Measurements from ENCODE around the gene SPTA1. TPM values are rescaled to one million over a fixed set of nuclear protein-coding genes. Genes with fewer than 3 reads are reported as not detected.

Gene SPTA1
- total and polyA plus RNA-seq, 4 donors, result 0.08 to 542 (median 0.08) TPM; not detected in 1

Other genes starting within 250 kb of the SPTA1 start
- not detected for gene OR10K1, start 224.9 kb downstream of the SPTA1 start, total RNA-seq
- not detected for gene OR10K1, start 224.9 kb downstream of the SPTA1 start, polyA plus RNA-seq
- gene OR10R2, start 214.5 kb downstream of the SPTA1 start, total RNA-seq, result not detected
- gene OR10R2, start 214.5 kb downstream of the SPTA1 start, polyA plus RNA-seq, result not detected
- gene OR6Y1, start 132.3 kb downstream of the SPTA1 start, total RNA-seq, result not detected
- gene OR6Y1, start 132.3 kb downstream of the SPTA1 start, polyA plus RNA-seq, result not detected
- gene OR6P1, start 116.1 kb downstream of the SPTA1 start, total RNA-seq, result not detected
- gene OR6P1, start 116.1 kb downstream of the SPTA1 start, polyA plus RNA-seq, result not detected
- gene OR10X1, start 106.8 kb downstream of the SPTA1 start, total RNA-seq, result not detected
- not detected for gene OR10X1, start 106.8 kb downstream of the SPTA1 start, polyA plus RNA-seq
- gene OR10Z1, start 81.4 kb downstream of the SPTA1 start, total RNA-seq, result not detected
- gene OR10Z1, start 81.4 kb downstream of the SPTA1 start, polyA plus RNA-seq, result not detected
- not detected for gene OR6K2, start 13.9 kb upstream of the SPTA1 start, total RNA-seq
- gene OR6K2, start 13.9 kb upstream of the SPTA1 start, polyA plus RNA-seq, result not detected
- gene OR6K3, start 34.0 kb upstream of the SPTA1 start, total RNA-seq, result under 1 TPM in 1 of 2 donors, not detected in 1; 0.19 TPM
- gene OR6K3, start 34.0 kb upstream of the SPTA1 start, polyA plus RNA-seq, result not detected
- gene OR6K6, start 68.0 kb upstream of the SPTA1 start, total RNA-seq, result not detected
- not detected for gene OR6K6, start 68.0 kb upstream of the SPTA1 start, polyA plus RNA-seq
- not detected for gene OR6N1, start 85.5 kb upstream of the SPTA1 start, total RNA-seq
- gene OR6N1, start 85.5 kb upstream of the SPTA1 start, polyA plus RNA-seq, result not detected
- gene OR6N2, start 94.5 kb upstream of the SPTA1 start, total RNA-seq, result not detected
- gene OR6N2, start 94.5 kb upstream of the SPTA1 start, polyA plus RNA-seq, result not detected
- 10 to 100 TPM in 1 of 2 donors, 1 to 10 TPM in 1; 4.9 to 16.6 TPM for gene MNDA, start 144.6 kb upstream of the SPTA1 start, total RNA-seq
- gene MNDA, start 144.6 kb upstream of the SPTA1 start, polyA plus RNA-seq, result 1 to 10 TPM; 3.7 to 3.8 TPM
- 1 to 10 TPM in 1 of 2 donors, under 1 TPM in 1; 0.61 to 1.3 TPM for gene PYHIN1, start 244.8 kb upstream of the SPTA1 start, total RNA-seq
- gene PYHIN1, start 244.8 kb upstream of the SPTA1 start, polyA plus RNA-seq, result under 1 TPM; 0.32 to 0.88 TPM

Measured in liver (tissue), 4 donors.